Glomerular visceral epithelial cell (primary cell): ENCODE data around the gene KRTAP10-3.

Experiments used
- DNase-seq: peaks from one replicate; pipeline ENCODE4 v3.0.0-alpha.2; 2016; ENCODE audit errors: extremely low spot score

KRTAP10-3 gene

GRCh38 chr21:44530221-44530902 is 28.2 kb downstream of the KRTAP10-3 start:
- no peak for DNase-seq

DNA sequence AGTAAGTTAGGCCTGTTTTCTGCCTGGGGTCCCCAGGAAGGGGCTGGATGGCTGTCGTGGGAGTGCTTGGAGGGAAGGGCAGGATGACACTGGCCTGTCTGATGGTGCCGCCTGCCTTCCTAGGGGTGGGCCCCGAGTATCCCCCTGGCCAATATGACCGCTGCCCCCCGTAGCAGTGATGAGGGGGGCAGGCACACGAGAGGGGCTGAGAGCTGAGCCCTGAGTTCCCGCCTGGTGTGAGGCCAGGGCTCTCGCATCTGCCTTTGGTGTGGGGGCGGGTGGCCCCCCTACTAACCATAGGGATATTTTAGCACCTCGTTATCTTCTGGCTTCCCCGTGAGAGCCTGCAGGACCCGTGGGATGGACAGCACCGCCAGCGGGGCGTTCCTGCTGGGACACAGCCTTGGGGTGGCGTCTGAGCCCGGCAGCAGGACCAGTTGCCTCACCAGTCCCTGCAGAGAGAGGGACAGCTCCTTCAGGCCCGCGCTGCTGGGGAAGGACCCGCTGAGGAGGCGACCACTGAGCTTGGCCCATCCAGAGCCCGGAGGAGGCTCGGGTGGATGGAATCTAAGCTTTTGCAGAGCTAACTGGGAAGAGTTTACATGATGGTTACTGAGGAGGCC is 29.0 kb downstream of the KRTAP10-3 start:
- DNase-seq, result no peak

- no peak for DNase-seq
Observed at GRCh38 chr21:44529011-44529421, 29.6 kb downstream of the KRTAP10-3 start.

GRCh38 chr21:44528634-44528995 is 30.0 kb downstream of the KRTAP10-3 start:
- DNase-seq, result no peak

DNA sequence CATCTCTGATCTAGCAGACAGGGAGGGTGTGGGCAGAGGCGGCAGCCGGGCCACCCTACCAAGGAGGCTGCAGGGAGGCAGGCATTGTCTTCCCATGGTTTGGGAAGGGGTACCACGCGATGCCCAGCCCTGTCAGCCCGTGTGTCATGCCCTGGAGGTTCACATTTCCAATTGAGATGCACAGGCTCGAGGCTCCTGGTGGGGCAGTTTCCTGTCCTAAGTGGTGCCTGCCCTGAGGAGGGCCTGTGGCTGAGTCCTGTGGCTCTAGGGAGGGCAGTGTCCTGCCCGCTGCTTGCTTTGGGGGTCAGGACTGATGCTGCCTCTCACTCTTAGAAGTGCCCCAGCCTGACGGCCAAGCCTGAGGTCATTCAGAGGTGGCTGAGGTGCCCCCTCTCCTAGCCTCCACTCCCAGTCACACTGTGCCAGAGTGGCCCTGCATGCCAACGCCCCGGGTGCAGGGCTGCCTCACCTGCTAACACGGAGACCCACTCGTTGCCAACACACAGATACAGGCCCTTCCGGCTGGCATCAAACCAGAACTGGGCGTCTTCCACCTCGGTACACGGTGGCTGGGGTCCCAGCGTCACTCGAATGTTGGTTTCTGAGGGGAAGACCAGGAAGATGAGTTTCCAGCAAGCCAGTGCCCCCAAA is 30.5 kb downstream of the KRTAP10-3 start:
- DNase-seq, result no peak

DNA sequence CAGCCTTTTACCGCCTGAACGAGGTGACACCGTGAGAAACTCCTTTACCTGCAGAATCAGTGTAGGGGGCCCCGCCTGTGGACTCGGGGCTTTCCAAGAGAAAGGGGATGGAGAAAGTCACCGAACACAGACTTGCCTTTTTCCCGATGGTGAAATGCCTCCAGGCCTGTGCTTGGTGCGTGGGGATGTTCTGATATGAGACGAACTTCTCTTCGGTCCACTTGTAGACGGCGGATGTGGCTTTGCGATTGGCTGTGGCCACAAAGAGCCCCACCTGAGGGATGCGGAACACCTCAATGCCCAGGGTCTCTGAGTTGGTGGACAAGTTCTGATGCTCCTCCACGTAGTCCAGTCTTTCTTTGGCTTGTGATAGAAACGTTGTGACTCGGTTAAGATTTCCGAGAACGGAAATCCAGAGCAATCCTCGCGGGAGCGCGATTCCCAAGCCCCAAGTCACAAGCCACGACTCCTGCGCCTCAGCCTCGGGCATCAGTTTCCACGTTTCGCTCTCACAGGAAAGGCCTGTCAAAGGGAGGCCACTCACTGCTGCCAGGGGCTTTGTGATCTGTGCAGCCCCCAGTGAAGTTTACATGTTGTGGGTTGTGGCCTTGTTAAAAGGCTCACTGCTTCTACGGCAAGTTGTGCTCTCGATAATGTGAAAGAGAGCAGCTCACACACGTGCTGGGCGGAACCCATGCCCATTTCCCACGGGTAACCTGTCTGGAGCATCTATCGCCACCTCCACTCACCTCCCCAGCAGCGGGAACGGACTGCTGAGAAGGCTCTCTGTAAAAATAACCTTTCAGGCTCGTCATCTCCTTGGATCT is 31.2 kb downstream of the KRTAP10-3 start:
- no peak for DNase-seq

DNA sequence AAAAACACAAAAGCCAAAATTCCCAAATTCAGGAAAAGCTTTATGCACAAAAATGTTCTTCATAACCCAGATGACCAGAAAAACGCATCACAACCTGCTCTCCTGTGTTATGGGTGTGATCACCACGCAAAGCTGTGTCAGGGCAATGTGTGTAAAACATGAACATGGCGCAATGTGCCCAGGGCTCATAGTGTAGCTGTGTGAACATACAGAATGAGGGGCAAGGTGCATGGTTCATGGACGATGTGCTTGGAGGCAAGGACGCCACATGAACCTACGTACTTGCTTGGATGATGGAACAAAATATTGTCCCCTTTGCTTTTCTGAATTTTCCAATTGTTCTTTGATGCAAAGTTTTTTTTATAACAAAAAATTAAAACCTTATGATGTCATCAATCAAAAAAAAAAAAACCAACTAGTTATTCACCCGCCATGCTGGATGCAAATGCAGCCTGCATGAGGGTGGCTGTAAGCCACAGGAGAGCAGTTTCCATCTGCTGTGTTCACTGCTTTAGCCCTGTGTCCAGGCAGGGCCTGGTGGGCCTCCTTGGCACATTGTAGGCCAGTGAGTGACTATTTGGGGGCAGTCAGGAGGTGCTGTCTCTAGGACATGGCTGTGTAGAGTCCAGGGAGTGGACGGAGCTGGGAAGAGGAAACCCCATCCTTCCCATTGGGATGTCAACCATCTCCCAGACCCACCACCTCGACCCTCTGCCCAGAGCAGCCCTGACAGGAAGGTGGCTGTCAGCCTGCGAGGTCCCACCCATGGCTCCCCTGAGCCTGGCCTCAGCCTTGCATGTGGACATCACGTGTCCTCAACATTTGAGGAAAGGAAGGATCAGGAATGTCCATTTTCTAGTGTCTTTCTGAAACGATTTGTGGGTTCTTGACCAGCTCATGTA is 32.2 kb downstream of the KRTAP10-3 start:
- no peak for DNase-seq

GRCh38 chr21:44525391-44526095 is 33.1 kb downstream of the KRTAP10-3 start:
- DNase-seq, result no peak

DNA sequence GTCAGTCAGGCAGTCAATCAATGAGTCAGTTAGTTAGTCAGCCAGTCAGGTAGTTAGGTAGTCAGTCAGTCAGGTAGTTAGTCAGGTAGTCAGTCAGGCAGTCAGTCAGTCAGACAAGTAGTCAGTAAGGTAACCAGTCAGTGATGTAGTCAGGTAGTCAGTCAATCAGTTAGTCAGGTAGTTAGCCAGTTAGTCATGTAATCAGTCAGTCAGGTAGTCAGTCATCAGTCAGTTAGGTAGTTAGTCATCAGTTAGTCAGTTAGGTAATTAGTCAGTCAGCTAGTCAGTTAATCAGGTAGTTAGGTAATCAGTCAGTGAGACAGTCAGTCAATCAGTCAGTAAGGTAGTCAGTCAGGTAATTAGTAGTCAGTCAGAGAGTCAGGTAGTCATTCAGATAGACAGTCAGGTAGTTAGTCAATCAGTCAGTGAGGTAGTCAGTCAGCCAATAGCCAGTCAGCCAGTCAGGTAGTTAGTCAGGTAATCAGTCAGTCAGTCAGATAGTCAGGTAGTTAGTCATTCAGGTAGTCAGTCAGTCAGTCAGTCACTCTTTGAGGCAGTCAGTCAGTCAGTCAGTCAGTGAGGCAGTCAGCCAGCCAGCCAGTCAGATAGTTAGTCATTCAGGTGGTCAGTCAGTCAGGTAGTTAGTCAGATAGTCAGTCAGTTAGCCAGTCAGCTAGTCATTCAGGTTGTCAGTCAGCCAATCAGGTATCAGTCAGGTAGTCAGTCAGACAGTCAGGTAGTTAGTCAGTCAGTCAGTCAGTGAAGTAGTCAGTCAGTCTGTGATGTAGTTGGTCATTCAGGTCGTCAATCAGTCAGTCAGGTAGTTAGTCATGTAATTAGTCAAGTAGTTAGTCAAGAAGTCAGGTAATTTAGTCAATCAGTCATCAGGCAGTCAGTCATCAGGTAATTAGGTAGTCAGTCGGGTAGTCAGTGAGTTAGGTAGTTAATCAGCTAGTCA is 33.9 kb downstream of the KRTAP10-3 start:
- no peak for DNase-seq

- no peak for DNase-seq
Observed at GRCh38 chr21:44523567-44524413, 34.8 kb downstream of the KRTAP10-3 start.

DNA sequence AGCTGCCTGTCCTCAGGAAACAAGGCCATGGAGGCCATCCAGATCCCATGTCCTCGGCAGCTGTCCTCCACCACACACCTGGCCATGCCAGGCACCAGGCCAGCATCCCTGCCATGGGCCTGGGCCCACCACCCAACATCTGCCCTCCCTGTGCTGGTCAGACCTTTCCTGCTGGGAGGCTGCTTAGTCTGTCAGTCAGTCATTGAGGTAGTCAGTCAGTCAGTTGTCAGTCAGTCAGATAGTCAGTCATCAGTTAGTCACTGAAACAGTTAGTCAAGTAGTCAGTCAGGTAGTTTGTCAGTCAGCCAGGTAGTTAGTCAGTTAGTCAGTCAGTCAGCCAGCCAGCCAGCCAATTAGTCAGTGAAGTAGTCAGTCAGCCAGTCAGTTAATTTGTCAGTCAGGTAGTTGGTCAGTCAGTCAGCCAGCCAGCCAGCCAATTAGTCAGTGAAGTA is 35.8 kb downstream of the KRTAP10-3 start:
- no peak for DNase-seq

DNA sequence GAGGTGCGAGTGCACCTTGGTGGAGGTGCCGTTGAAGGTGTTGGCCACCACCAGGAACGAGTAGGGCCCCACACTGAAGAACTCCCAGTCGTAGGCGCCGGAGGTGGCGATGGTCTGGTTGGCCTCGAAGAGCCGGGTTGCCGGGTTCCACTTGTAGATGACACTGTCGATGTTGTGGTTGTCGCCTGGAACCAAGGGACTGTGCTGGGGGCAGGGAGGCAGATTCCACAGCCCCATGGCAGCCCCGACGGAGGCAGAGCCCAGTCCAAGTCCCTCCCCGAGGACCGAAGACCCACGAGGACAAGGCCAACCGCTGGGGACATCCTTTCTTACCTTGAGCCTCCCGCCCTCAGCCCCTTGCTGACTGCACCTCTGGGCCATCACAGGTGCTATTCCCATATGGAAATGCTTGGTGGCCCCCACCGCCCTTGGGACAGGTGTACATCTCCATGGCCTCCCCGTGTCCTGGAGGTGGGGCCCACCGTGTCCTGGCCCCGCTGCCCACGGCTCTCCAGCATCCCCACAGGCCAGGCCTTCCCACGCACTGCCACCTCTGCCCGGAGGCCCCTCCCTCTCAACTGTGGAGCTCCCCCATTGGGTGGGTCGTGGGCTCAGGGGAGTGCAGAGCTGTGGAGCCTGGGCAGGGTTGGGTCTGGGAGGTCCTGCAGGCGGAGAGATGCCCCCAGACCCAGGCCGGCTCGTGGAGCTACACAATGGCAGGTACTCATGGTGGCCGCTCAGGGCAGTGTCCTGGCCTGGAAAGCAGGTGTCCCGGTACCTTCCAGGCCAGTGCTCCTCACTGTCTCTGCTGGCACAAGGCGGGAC is 36.5 kb downstream of the KRTAP10-3 start:
- DNase-seq, result no peak

GRCh38 chr21:44521301-44521927 is 37.2 kb downstream of the KRTAP10-3 start:
- no peak for DNase-seq

DNA sequence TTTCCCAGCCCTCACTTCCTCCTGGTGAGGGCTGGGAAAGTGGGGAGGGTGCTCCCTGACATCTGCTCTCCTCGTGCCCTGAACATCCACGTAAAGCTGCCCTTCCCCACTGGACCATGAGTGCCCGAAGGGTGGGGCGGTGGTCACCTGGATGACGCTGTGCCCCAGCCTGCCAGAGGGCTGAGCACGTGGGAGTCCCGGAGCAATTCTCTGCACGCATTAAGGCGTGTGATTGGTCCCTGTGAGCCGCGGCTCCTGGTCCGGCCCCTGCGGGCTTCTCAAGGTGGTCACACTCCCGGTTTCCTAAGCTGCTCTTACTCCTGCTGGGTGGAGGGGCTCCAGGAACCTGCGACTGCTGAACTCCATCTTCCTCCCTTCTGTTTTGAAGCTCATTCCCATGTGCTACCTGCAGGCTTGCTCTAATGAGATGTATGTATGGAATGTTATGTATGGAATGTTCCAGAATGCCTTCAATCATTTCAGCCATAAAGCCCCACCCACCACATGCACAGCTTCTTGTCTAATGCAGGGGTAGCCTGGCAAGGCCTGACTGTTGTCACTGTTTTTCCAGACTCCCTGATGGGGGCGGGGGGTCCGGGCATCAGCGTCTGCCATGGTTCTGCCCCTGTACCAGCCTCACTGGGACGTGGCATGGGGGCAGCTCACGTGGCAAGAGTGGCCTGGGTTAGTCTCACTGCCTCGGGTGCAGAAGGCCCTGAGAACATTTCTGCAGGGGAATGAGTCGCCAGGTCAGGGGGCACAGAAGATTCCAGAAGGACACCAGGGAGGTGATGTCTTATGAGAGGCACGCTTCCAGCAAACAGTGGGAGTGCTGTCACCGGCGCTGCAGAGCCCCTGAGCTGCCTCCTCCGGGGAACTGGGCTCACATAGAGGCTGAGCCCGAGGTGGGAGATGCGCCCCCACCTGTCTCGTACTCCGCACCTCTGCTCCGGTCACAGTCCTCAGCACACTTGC is 38.0 kb downstream of the KRTAP10-3 start:
- DNase-seq, result no peak

DNA sequence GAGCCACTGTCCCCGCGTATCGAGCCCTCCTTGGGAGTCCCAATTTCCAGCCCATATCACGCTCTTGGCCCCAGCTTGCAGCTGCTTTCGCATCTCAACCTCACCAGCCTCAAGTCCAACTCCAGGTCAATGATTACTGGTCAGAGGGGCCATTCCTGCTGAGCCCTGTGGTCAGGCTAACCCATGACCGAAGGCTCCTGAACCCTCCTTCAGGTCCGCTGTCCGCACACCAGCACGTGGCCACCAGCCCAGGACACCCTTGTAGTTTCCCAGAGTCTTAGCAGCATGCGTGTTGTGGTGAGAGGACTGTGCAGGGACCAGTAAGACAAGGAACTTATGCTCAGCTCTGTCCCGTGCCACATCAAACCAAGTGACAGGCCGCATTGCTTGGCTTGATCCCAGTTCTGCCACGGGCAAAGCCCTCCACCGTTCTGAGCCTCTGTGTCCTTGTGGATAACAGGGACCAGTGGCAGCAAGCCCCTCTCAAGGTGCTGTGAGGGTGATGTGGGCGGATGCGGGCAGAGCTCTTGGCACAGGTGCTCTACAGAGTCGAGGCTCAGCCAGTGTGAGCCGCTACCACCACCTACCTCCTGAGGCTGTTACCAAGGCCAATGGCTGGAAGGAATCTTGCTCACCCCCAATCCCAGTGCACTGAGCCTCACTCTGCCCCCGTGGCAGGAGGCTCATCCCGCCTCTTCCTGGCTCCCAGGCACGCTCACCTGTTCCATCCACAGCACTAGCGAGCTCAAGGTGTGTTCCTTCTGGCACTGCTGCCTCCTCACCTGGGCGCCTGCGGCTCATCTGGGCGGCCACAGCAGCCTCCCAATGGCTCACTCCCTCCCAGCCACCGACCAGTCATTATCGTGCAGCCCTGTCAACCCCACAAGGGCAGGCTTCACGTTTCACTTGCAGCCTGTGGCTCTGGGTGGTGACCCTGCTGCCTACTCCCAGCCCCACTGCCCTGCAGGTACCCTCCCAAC is 39.0 kb downstream of the KRTAP10-3 start:
- DNase-seq, result no peak
